GM12891 (cell line): ENCODE data around the gene PACS2.

Experiments
- POLR2A ChIP-seq: IDR thresholded peaks from 2 replicates; pipeline ENCODE4 v1.6.1; 2011; ENCODE audit warnings: low read depth, low read length, control low read depth
- POLR2AphosphoS5 ChIP-seq: IDR thresholded peaks from 2 replicates; pipeline ENCODE4 v1.6.1; 2011; ENCODE audit warnings: low read depth, low read length, control low read depth
- SPI1 ChIP-seq: IDR thresholded peaks from 2 replicates; pipeline ENCODE4 v1.6.1; 2011; ENCODE audit warnings: low read depth, low read length, control low read depth

- peak; percentile 15; the same call in 1 of the 2 replicates for TF ChIP-seq POLR2A
- 0 out of 2 replicates have a peak, but pooled peaks have one; percentile 3 for TF ChIP-seq SPI1
- no peak for TF ChIP-seq POLR2AphosphoS5
These were observed 13.2 kb upstream of the PACS2 start for GRCh38 chr14:105301103-105301914.
